H1 (cell line): ENCODE results near the gene TTLL5. TPM values are rescaled to one million over a fixed set of nuclear protein-coding genes. Genes with fewer than 3 reads are reported as not detected.

Experiments used
- CTCF ChIA-PET: fragments of 300-600 bp; sonication (Branson Sonifier 250); formaldehyde crosslinking; loops from one replicate; lab custom pipeline; 2021; ENCODE audit not compliant: partially characterized antibody; lab: Charles Lee
- POLR2A ChIA-PET: fragments of 300-600 bp; sonication (Branson Sonifier 250); formaldehyde crosslinking; loops from one replicate; lab custom pipeline; 2021; ENCODE audit warnings: inconsistent platforms; ENCODE audit not compliant: partially characterized antibody; lab: Charles Lee
- DNase-seq, 2 experiments: peaks; one replicate each; pipeline versions ENCODE4 v3.0.0 to v3.0.0-alpha.2; 2010 to 2022; ENCODE audit warnings: low spot score in 2 of 2, low read depth in 1 of 2, mixed read lengths in 1 of 2
- FAIRE-seq: peaks from 2 replicates; lab custom pipeline; 2011; peaks lifted over from hg19 to GRCh38; lab: Jason Lieb, UNC
- H2AFZ ChIP-seq: 2 replicates; pipeline ENCODE4 v1.8.1; 2012; ENCODE audit warnings: low read length, inconsistent platforms
- H2AK5ac ChIP-seq: 2 replicates; pipeline ENCODE4 v1.6.1; 2013; ENCODE audit warnings: low read depth, low read length
- H2BK120ac ChIP-seq: replicated peaks from 2 replicates; pipeline ENCODE3; 2013; ENCODE audit warnings: low read depth, low read length, inconsistent platforms
- H2BK12ac ChIP-seq: 2 replicates; pipeline ENCODE4 v1.6.1; 2013; ENCODE audit warnings: low read depth, low read length
- H2BK15ac ChIP-seq: 2 replicates; pipeline ENCODE4 v1.6.1; 2013; ENCODE audit warnings: low read length
- H2BK20ac ChIP-seq: 2 replicates; pipeline ENCODE4 v1.6.1; 2013; ENCODE audit warnings: low read length
- H2BK5ac ChIP-seq: 2 replicates; pipeline ENCODE4 v1.6.1; 2013; ENCODE audit warnings: low read depth, low read length
- H3K14ac ChIP-seq: 2 replicates; pipeline ENCODE4 v1.6.1; 2013; ENCODE audit warnings: inconsistent platforms; ENCODE audit not compliant: insufficient read length
- H3K18ac ChIP-seq: 2 replicates; pipeline ENCODE4 v1.6.1; 2013; ENCODE audit warnings: low read length; ENCODE audit errors: extremely low read depth
- H3K23ac ChIP-seq: 2 replicates; pipeline ENCODE4 v1.6.1; 2013; ENCODE audit warnings: inconsistent platforms; ENCODE audit not compliant: insufficient read length
- H3K23me2 ChIP-seq: 2 replicates; pipeline ENCODE4 v1.6.1; 2013; ENCODE audit warnings: low read depth, low read length
- H3K27ac ChIP-seq: 2 replicates; pipeline ENCODE4 v1.6.1; 2011; ENCODE audit warnings: low read depth, low read length, inconsistent platforms
- H3K27me3 ChIP-seq, 4 experiments: replicated peaks in 1 of 4; 1 replicate in 1 of 4; 2 replicates in 3 of 4; pipeline versions ENCODE4 v1.6.1 to v1.8.1; 2011 to 2013; ENCODE audit warnings: low read length in 3 of 4, mild to moderate bottlenecking in 3 of 4, inconsistent platforms in 2 of 4, mixed read lengths in 2 of 4, moderate library complexity in 1 of 4; ENCODE audit not compliant: control insufficient read depth in 3 of 4, insufficient read depth in 3 of 4; ENCODE audit errors: extremely low read depth in 1 of 4
- H3K36me3 ChIP-seq, 4 experiments: 2 replicates each; pipeline versions ENCODE4 v1.6.1 to v1.8.1; 2011 to 2013; ENCODE audit warnings: mild to moderate bottlenecking in 4 of 4, low read length in 3 of 4, moderate library complexity in 2 of 4, control low read depth in 1 of 4, inconsistent platforms in 1 of 4; ENCODE audit not compliant: insufficient read depth in 4 of 4, control insufficient read depth in 2 of 4
- H3K4ac ChIP-seq: replicated peaks from 2 replicates; pipeline ENCODE3; 2013; ENCODE audit warnings: low read length, low read depth, mixed read lengths, inconsistent platforms; ENCODE audit not compliant: insufficient read length
- H3K4me1 ChIP-seq, 4 experiments: replicated peaks in 1 of 4; 1 replicate in 1 of 4; 2 replicates in 3 of 4; pipeline versions ENCODE4 v1.6.1 to v1.8.1; 2011 to 2013; ENCODE audit warnings: low read length in 3 of 4, inconsistent platforms in 2 of 4, mixed read lengths in 1 of 4; ENCODE audit not compliant: insufficient read depth in 4 of 4, control insufficient read depth in 3 of 4
- H3K4me2 ChIP-seq, 2 experiments: 2 replicates each; pipeline versions ENCODE4 v1.6.1 to v1.8.1; 2011 to 2013; ENCODE audit warnings: low read depth in 2 of 2, low read length in 2 of 2, control low read depth in 1 of 2, inconsistent platforms in 1 of 2, mild to moderate bottlenecking in 1 of 2; ENCODE audit not compliant: insufficient read depth in 1 of 2
- H3K4me3 ChIP-seq, 4 experiments: fragments of 200-600, 300-600 bp in 1 of 4; sonication (generic), shearing (Covaris generic), sonication (Bioruptor Twin) in 1 of 4; 2 replicates each; pipeline versions ENCODE4 v1.5.1 to v1.8.1; 2011 to 2016; ENCODE audit warnings: low read length in 4 of 4, low read depth in 3 of 4, control low read depth in 2 of 4, inconsistent platforms in 2 of 4, mild to moderate bottlenecking in 2 of 4, mixed read lengths in 1 of 4, moderate library complexity in 1 of 4; ENCODE audit not compliant: insufficient read depth in 2 of 4; ENCODE audit errors: extremely low read depth in 1 of 4
- H3K56ac ChIP-seq: replicated peaks from 2 replicates; pipeline ENCODE3; 2013; ENCODE audit warnings: low read depth, mild to moderate bottlenecking, mixed read lengths, low read length, inconsistent platforms; ENCODE audit not compliant: insufficient read length
- H3K79me1 ChIP-seq: 2 replicates; pipeline ENCODE4 v1.6.1; 2013; ENCODE audit warnings: low read depth, low read length, control low read depth
- H3K79me2 ChIP-seq, 2 experiments: 2 replicates each; pipeline versions ENCODE4 v1.6.1 to v1.8.1; 2012 to 2013; ENCODE audit warnings: low read length in 2 of 2, mild to moderate bottlenecking in 2 of 2, inconsistent platforms in 1 of 2; ENCODE audit not compliant: insufficient read depth in 2 of 2, control insufficient read depth in 1 of 2
- H3K9ac ChIP-seq, 4 experiments: replicated peaks in 1 of 4; 1 replicate in 1 of 4; 2 replicates in 3 of 4; pipeline versions ENCODE4 v1.6.1 to v1.8.1; 2011 to 2013; ENCODE audit warnings: low read depth in 3 of 4, low read length in 3 of 4, control low read depth in 2 of 4, mild to moderate bottlenecking in 2 of 4, moderate library complexity in 2 of 4, inconsistent platforms in 1 of 4; ENCODE audit errors: extremely low read depth in 1 of 4
- H3K9me3 ChIP-seq, 2 experiments: 2 replicates each; pipeline versions ENCODE4 v1.6.1 to v1.8.1; 2012 to 2013; ENCODE audit warnings: mild to moderate bottlenecking in 2 of 2, moderate library complexity in 2 of 2, control low read depth in 1 of 2, inconsistent platforms in 1 of 2, low read depth in 1 of 2, low read length in 1 of 2, mixed read lengths in 1 of 2; ENCODE audit not compliant: insufficient read depth in 2 of 2
- H4K20me1 ChIP-seq, 2 experiments: replicated peaks in 1 of 2; 2 replicates each; pipeline versions ENCODE3 to v1.8.1; 2011 to 2013; ENCODE audit warnings: inconsistent platforms in 2 of 2, low read length in 2 of 2, mild to moderate bottlenecking in 1 of 2; ENCODE audit not compliant: insufficient read depth in 2 of 2, control insufficient read depth in 1 of 2
- H4K5ac ChIP-seq: 2 replicates; pipeline ENCODE4 v1.6.1; 2013; ENCODE audit warnings: low read length, low read depth, mixed read lengths, inconsistent platforms; ENCODE audit not compliant: insufficient read length
- H4K8ac ChIP-seq: 2 replicates; pipeline ENCODE4 v1.8.0; 2013; ENCODE audit warnings: mild to moderate bottlenecking, moderate library complexity, low read length, inconsistent platforms; ENCODE audit not compliant: insufficient read depth; ENCODE audit errors: extremely low read depth
- H4K91ac ChIP-seq: replicated peaks from 2 replicates; pipeline ENCODE3; 2013; ENCODE audit warnings: low read length, mixed read lengths, inconsistent platforms; ENCODE audit not compliant: insufficient read length
- ATF3 ChIP-seq: IDR thresholded peaks from 2 replicates; pipeline ENCODE4 v1.6.1; 2011; ENCODE audit warnings: low read depth, mild to moderate bottlenecking, low read length; ENCODE audit not compliant: insufficient read depth
- CBX5 ChIP-seq: fragments of 300-800, 300-1000 bp; sonication (generic); IDR thresholded peaks from 2 replicates; pipeline ENCODE4 v1.7.1; 2016; ENCODE audit warnings: antibody characterized with exemption, low read length, low read depth
- CBX8 ChIP-seq: fragments of 300-800, 300-1000 bp; sonication (generic); IDR thresholded peaks from 2 replicates; pipeline ENCODE4 v1.7.1; 2016; ENCODE audit warnings: low read depth, low read length, borderline replicate concordance
- CHD2 ChIP-seq: IDR thresholded peaks from 2 replicates; pipeline ENCODE4 v1.6.1; 2012; ENCODE audit warnings: low read length, improper control_type of control experiment
- CREB1 ChIP-seq: IDR thresholded peaks from 2 replicates; pipeline ENCODE4 v1.6.1; 2012; ENCODE audit warnings: inconsistent platforms
- CTBP2 ChIP-seq: IDR thresholded peaks from 2 replicates; pipeline ENCODE4 v1.7.0; 2011; ENCODE audit warnings: borderline replicate concordance, mild to moderate bottlenecking, moderate library complexity, mixed read lengths, low read length; ENCODE audit not compliant: insufficient read depth, insufficient read length
- E2F6 ChIP-seq: IDR thresholded peaks from 2 replicates; pipeline ENCODE4 v1.6.1; 2012; ENCODE audit warnings: inconsistent platforms
- EZH2 ChIP-seq: fragments of 200-600 bp; sonication (generic); IDR thresholded peaks from 2 replicates; pipeline ENCODE4 v1.7.1; 2012; ENCODE audit warnings: low read depth, mild to moderate bottlenecking, moderate library complexity, low read length, inconsistent platforms; ENCODE audit not compliant: severe bottlenecking
- KDM4A ChIP-seq: IDR thresholded peaks from one replicate; pipeline ENCODE4 v1.7.1; 2012; ENCODE audit warnings: low read depth, mild to moderate bottlenecking, moderate library complexity, low read length, inconsistent platforms; ENCODE audit not compliant: severe bottlenecking
- RXRA ChIP-seq: IDR thresholded peaks from 2 replicates; pipeline ENCODE4 v1.6.1; 2011; ENCODE audit warnings: low read depth, mild to moderate bottlenecking, low read length, moderate library complexity; ENCODE audit not compliant: insufficient read depth
- SAP30 ChIP-seq: fragments of 300-600 bp; sonication (generic); IDR thresholded peaks from 2 replicates; pipeline ENCODE4 v1.7.1; 2012; ENCODE audit warnings: low read length, moderate library complexity, mild to moderate bottlenecking, inconsistent platforms; ENCODE audit not compliant: insufficient read depth, insufficient replicate concordance
- SIN3A ChIP-seq, 2 experiments: IDR thresholded peaks in 1 of 2; conservative IDR thresholded peaks in 1 of 2; 2 replicates each; pipeline ENCODE4 v1.6.1; 2011 to 2012; ENCODE audit warnings: low read length in 2 of 2, improper control_type of control experiment in 1 of 2, low read depth in 1 of 2, mild to moderate bottlenecking in 1 of 2
- TEAD4 ChIP-seq: IDR thresholded peaks from 2 replicates; pipeline ENCODE4 v1.6.1; 2012; ENCODE audit warnings: low read depth, low read length, inconsistent platforms, mixed read lengths
- WGBS, 2 experiments: shearing (Covaris generic) in 1 of 2; methylation state at CpG; one replicate each; pipeline versions ENCODE4 v1.1.6 to v1.1.7; 2013 to 2015; ENCODE audit warnings: low lambda C conversion rate in 2 of 2, mixed read lengths in 2 of 2, inconsistent platforms in 1 of 2, low coverage in 1 of 2, missing lambda C conversion rate in 1 of 2; ENCODE audit not compliant: insufficient replicate concordance in 2 of 2, insufficient coverage in 1 of 2, insufficient read length in 1 of 2; ENCODE audit errors: extremely low coverage in 1 of 2, missing lambda C conversion rate in 1 of 2; 5-methylcytosine and 5-hydroxymethylcytosine counted together
- polyA plus RNA-seq, 7 experiments: library from polyadenylated mRNA; depleted of rRNA in 3 of 7; stranded (reverse) in 5 of 7; unstranded in 2 of 7; fragments of >200 nt in 5 of 7; fragments of 200-250 nt in 2 of 7; gene quantifications; 1 replicate in 5 of 7; 2 replicates in 1 of 7; 4 replicates in 1 of 7; pipeline versions ENCODE4 v1.2.1 to v1.2.3, GENCODE V29; 2011 to 2013; ENCODE audit warnings: missing spikeins in 2 of 7, mixed read lengths in 2 of 7
- total RNA-seq: library from RNA; stranded (reverse); fragmentation: NEBNext Ultra II Directional; extraction: Animal tissue kit (Norgen Biotek cat#: 25700); gene quantifications from 2 replicates; pipeline ENCODE4 v1.2.1, GENCODE V29; 2021

TTLL5 gene
- total and polyA plus RNA-seq, 2 of the 8 experiments (the other 6 are each of a cell fraction or from before 2014, with no cell fraction given): 16.1 to 45.9 TPM

GRCh38 chr14:75831455-75831854, 170.4 kb downstream of the TTLL5 start:
- no peaks in the 10 kb centered on the region for H3K27me3 ChIP-seq
- H3K9ac ChIP-seq: no peak overlapping the region
- no peaks in the 10 kb centered on the region; a peak in 1 of 8 replicates for H3K36me3 ChIP-seq
- H4K5ac ChIP-seq: no peak overlapping the region
- H4K91ac ChIP-seq: no peak overlapping the region
- no peaks in the 10 kb centered on the region for H3K79me2 ChIP-seq
- 83% methylated on average over 5 of the region's 5 CpGs; no CpG with 5 or more reads in 1 of the 2 experiments for WGBS, 2 experiments
- H3K4ac ChIP-seq: no peak overlapping the region
- H4K20me1 ChIP-seq: no peaks in the 10 kb centered on the region
- H2BK20ac ChIP-seq: no peak overlapping the region
- H4K8ac ChIP-seq: no peak overlapping the region
- no peak overlapping the region for H3K23ac ChIP-seq
- H3K18ac ChIP-seq: no peak overlapping the region
- H3K23me2 ChIP-seq: no peaks in the 10 kb centered on the region
- ChIA-PET POLR2A (no interaction called here), CTCF (interaction anchor here (0.6 to 1.5 kb wide), 5 partner anchors 9 to 148 kb away, joined by 3 to 5 read pairs (median 3); no protein-coding TSS in a partner anchor)
- no peak overlapping the region for H2BK12ac ChIP-seq
- H2BK15ac ChIP-seq: no peak overlapping the region
- no peaks in the 10 kb centered on the region for H3K79me1 ChIP-seq
- H3K9me3 ChIP-seq: no peaks in the 10 kb centered on the region
- FAIRE-seq (no peak), DNase-seq (no peak)
- no peak overlapping the region for H3K4me2 ChIP-seq
- H2AFZ ChIP-seq: no peak overlapping the region
- no peak overlapping the region for H3K27ac ChIP-seq
- H3K14ac ChIP-seq: no peak overlapping the region
- no peak overlapping the region for H2BK5ac ChIP-seq
- H2BK120ac ChIP-seq: no peak overlapping the region
- H2AK5ac ChIP-seq: no peak overlapping the region
- no peak overlapping the region for H3K56ac ChIP-seq
- no peak overlapping the region for H3K4me3 ChIP-seq
- H3K4me1 ChIP-seq: no peaks in the 10 kb centered on the region
- TF ChIP-seq ATF3: no peak
- TF ChIP-seq CHD2: no peak
- no peak for TF ChIP-seq CBX5
- no peak for TF ChIP-seq CREB1
- no peak for TF ChIP-seq SAP30
- no peak for TF ChIP-seq KDM4A
- no peak for TF ChIP-seq EZH2
- no peak for TF ChIP-seq RXRA
- no peak for TF ChIP-seq E2F6
- no peak for TF ChIP-seq SIN3A (conservative IDR thresholded peaks at IDR 0.05 in 1 of 2, IDR thresholded peaks at IDR 0.05 in 1 of 2; ENCODE audit: low read depth in 1 of 2, low read length in 2 of 2)
- TF ChIP-seq CTBP2: no peak
- no peak for TF ChIP-seq TEAD4
- TF ChIP-seq CBX8: no peak
